ENCODE data around the gene PRIM1.
A peak's percentile ranks its signal among the peaks of the same experiment; 100 is the strongest.
"Not testable (repeated sequence)": the region's sequence is repeated elsewhere in the genome, so short reads cannot be mapped to it uniquely, and the experiment has no call there.

The PRIM1 gene

GRCh38 chr12:56763753-56764657, 11.9 kb upstream of the PRIM1 start:
- no peak overlapping the region for H3K4me3 ChIP-seq (ENCODE audit: low read length)
- no peak for DNase-seq (ENCODE audit: low read depth, low spot score)

DNA sequence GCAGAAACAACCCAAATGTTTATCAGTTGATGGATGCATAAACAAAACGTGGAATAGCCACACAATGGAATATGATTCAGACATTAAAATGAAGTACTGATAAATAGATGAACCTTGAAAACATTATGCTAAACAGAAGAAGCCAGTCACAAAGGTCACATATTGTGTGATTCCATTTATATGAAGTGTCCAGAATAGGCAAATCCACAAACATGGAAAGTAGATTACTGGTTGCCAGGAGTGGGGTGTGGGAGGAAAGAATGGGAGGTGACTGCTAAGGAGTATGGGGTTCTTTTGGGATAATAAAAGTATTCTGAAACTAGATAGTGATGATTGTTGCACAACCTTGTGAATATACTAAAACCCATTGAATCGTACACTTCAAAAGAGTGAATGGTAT, 9.7 kb upstream of the PRIM1 start:
- no peak overlapping the region for H3K4me3 ChIP-seq (ENCODE audit: low read length)
- DNase-seq (ENCODE audit: low read depth, low spot score): no peak

- no peak for DNase-seq (ENCODE audit: low read depth, low spot score)
- no peak overlapping the region for H3K4me3 ChIP-seq (ENCODE audit: low read length)
These were observed 8.3 kb upstream of the PRIM1 start for GRCh38 chr12:56760460-56760859.

DNA sequence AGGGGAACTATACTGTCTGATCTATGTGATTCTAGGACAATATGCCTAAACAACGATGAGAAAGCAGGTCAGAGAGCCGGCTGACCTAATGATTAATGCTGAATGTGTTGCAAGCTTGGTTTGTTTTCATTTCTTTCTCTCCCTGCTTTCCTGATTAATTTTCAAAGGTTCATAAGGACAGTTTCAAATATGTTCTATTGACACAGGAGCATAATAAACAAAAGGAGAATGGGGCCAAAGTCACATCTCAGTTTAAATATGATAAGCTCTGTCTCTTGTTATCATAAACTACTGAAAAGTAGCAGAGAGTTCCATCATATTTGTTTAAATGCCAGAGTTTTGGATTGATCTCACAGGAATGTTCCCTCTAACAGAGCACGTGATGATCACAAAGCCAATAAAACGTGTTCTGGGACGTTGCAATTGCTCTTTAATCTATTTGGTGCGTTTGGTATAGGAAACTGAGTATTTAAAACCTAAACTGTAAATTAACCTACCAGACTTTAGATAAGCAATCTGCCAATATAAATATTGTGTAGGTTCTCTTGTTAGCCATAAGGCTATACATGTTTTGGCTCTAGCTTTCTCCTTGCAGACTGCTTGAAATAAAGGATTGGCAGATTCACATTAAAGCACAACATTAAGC, 7.3 kb upstream of the PRIM1 start:
- no peak for DNase-seq (ENCODE audit: low read depth, low spot score)
- H3K4me3 ChIP-seq (ENCODE audit: low read length): no peak overlapping the region

DNA sequence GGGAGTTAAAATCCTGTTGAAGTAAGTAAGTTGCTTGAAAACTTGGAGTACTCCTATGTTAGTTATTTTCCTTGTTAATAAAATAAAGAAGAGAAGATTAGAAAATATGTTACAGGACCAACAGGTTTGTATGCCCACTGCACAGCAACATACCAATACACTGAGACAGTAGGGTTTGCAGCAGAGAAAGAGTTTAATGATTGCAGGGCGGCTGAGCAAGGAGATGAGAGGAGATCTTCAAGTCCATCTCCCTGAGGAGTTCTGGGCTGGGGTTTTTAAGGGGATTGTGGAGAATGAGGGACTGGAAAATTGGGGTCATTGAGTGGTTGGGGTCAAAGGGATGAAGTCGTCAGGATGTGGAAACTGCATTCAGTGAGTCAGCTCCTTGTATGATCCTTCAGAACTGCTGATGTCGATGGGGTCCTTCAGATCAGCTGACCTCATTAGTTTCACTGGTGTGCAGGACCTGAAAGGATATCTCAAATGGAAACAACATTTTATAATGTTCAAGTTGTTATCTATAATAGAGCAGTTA, 6.7 kb upstream of the PRIM1 start:
- H3K4me3 ChIP-seq (ENCODE audit: low read length): no peak overlapping the region
- no peak for DNase-seq (ENCODE audit: low read depth, low spot score)

DNA sequence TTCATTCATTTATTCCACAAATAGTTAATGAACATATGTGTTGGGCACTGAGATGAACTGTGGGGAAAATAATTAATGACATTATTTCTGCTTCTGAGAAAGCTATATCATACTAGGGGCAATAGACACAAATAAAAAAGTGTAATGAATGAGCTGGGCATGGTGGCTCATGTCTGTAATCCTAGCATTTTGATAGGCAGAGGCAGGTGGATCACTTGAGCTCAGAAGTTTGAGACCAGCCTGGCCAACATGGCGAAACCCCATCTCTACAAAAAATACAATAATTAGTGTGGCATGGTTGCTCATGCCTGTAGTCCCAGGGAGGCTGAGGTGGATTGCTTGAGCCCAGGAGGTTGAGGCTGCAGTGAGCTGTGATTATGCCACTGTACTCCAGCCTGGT, 5.8 kb upstream of the PRIM1 start:
- not testable (repeated sequence) for H3K4me3 ChIP-seq (ENCODE audit: low read length); DNase-seq (ENCODE audit: low read depth, low spot score)

DNA sequence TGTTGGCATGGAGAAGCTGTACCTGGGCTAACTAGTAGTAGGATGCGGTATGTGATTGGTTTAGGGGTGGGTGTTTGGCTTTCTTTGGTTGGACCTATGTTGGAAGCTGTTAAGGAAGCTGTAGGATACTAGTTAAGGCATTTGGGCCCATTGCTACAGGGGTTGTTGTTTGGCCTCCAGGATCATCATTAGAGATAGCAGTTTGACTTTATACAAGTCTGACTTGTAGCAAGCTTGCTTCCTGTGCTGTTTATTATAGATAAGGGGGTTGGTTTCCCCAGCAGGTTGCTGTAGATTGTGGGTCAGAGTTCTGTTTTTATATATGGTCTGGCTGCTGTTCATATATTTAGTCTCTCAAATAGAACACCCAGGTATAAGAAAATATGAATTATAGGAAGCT, 1.4 kb upstream of the PRIM1 start:
- no peak for DNase-seq (ENCODE audit: low read depth, low spot score)
- no peak overlapping the region for H3K4me3 ChIP-seq (ENCODE audit: low read length)

GRCh38 chr12:56750596-56750995, 1.5 kb downstream of the PRIM1 start:
- H3K4me3 ChIP-seq (ENCODE audit: low read length): peak overlapping the region; percentile 93
- not testable (repeated sequence) for DNase-seq (ENCODE audit: low read depth, low spot score)

GRCh38 chr12:56749853-56750252, 2.3 kb downstream of the PRIM1 start:
- DNase-seq (ENCODE audit: low read depth, low spot score): no peak

DNA sequence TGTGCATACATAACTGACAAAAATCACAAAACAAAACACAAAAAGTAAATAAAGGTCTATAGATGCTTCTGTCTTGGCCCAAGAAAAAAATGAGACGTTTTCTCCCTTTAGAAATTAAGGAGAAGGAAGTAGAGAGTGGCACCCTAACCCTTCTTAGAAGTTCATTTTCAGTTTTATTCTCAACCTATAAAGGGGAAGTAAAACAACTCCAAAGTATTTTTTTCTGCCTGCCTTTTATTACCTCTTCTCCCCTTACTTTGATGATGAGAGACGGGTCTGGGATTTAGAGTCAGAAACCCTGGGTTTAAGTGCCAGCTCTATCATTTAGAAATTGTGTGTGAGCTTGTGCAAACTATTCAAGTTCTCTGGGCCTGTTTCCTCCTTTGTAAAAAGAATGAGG, 2.8 kb downstream of the PRIM1 start:
- H3K4me3 ChIP-seq (ENCODE audit: low read length): no peak overlapping the region
- DNase-seq (ENCODE audit: low read depth, low spot score): no peak

More at GRCh38 chr12:56749853-56750252, 2.3 kb downstream of the PRIM1 start:
- no peak overlapping the region for H3K4me3 ChIP-seq (ENCODE audit: low read length)

GRCh38 chr12:56728139-56728861, 23.8 kb downstream of the PRIM1 start:
- DNase-seq (ENCODE audit: low read depth, low spot score): no peak
- H3K4me3 ChIP-seq (ENCODE audit: low read length): no peak overlapping the region

DNA sequence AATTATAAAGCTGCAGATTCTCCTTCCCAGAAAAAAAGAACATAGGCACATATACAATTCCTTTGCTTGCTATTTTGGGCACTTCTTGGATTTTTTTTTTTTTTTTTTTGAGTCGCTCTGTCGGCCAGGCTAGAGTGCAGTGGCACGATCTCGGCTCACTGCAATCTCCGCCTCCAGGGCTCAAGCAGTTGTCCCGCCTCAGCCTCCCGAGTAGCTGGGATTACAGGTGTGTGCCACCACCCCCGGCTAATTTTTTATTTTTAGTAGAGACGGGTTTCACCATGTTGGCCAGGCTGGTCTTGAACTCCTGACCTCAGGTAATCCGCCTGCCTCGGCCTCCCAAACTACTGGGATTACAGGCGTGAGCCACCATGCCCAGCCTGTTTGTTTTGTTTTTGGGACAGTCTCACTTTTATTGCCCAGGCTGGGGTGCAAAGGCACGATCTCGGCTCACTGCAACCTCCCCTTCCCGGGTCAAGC, 25.9 kb downstream of the PRIM1 start:
- not testable (repeated sequence) for H3K4me3 ChIP-seq (ENCODE audit: low read length)

DNA sequence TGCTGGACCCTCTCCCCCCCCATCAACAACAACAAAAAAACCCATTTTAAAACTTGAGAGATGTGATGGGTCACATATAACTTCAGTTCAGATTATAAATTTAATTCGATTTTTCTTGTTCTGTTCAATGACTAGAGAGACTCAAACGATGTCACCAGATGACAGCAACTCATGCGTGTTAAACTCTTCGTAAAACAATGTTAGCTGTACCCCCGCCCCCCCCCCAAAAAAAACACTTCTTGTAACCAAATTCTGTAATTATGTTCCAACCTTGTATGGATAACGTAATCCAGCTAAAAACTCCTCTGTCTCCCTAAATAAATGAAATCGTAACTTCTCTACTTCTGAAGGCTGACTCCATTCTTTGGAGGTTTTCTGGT, 26.4 kb downstream of the PRIM1 start:
- DNase-seq (ENCODE audit: low read depth, low spot score): no peak
- H3K4me3 ChIP-seq (ENCODE audit: low read length): peak overlapping the region; percentile 71

More for the DNA sequence above, 25.9 kb downstream of the PRIM1 start:
- not testable (repeated sequence) for DNase-seq (ENCODE audit: low read depth, low spot score)

GRCh38 chr12:56724972-56725722, 27.0 kb downstream of the PRIM1 start, which contains the start of gene NACA:
NACA (minus strand) TSS chr12:56725299; CDS start chr12:56724521, 778 bp downstream.
- peak within 1 kb of the TSS; percentile 71 for H3K4me3 ChIP-seq (ENCODE audit: low read length)
- peak; percentile 99 for DNase-seq (ENCODE audit: low read depth, low spot score)

- peak overlapping the region; percentile 71 for H3K4me3 ChIP-seq (ENCODE audit: low read length)
- DNase-seq (ENCODE audit: low read depth, low spot score): no peak
These were observed 27.5 kb downstream of the PRIM1 start for GRCh38 chr12:56724701-56724971.

DNA sequence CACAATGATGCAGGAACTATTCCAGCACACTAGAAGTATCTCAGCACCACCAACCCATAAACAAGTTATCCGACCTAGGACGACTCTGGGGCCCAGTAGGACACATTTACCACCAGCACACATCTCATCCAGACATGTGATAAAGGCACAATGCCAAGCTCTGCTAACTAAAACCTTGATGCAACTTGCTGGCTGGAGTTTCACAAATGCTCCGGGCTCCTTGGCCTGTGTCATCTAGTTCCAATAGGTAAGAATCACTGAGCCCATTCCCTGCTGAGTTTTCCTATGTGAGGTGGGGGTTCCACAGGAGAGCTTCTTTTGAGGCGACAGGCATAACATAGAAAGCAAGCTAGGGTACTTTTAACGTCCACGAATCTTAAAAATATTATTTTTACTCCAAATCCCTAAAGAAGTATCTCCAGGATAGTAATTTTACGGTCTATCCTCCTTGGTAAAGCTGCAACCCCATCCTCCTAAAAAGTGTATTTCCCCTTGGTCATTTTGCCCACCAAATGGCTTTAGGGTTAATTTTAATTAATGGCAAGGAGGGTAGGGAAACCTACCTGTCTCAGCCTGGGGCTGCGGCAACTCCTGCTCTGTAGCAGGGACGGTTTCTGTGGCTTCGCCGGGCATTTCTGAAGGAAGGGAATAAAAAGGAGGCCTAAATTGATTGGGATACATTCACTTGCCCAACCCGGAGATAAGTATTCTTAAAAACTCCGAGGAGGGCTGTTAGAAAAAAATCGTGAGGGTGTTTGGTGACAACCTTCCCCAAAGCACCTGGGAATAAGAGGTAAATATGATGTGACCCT, 28.0 kb downstream of the PRIM1 start:
- no peak for DNase-seq (ENCODE audit: low read depth, low spot score)
- peak overlapping the region; percentile 71 for H3K4me3 ChIP-seq (ENCODE audit: low read length)

DNA sequence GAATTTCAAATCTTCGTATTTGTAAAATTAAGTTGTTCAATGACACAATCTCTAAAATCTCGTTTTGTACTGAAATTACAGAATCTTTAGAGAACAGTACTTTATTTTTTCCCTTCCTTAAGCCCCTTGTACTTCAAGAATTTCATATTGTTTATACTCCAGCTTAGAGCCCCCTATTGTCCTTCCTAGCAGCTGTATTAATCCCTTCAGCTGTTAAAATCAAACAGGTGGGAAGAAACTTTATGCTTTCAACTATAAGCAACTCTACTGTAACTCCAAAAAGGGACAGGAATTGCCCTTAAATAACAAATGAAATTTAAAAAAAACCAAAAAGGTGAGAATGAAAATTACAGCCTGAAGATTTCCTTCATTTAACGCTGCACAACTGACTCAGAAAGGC, 28.8 kb downstream of the PRIM1 start:
- no peak for DNase-seq (ENCODE audit: low read depth, low spot score)
- H3K4me3 ChIP-seq (ENCODE audit: low read length): peak overlapping the region; percentile 71

- peak overlapping the region; percentile 71; the same call in 1 of the 2 replicates for H3K4me3 ChIP-seq (ENCODE audit: low read length)
- no peak for DNase-seq (ENCODE audit: low read depth, low spot score)
These were observed 29.3 kb downstream of the PRIM1 start for GRCh38 chr12:56722832-56723231.

Data from Jurkat, Clone E6-1 (cell line).